ENCODE results near the gene ATOSB. TPM values are rescaled to one million over a fixed set of nuclear protein-coding genes. Genes with fewer than 3 reads are reported as not detected.

Gene ATOSB
- total and polyA plus RNA-seq, 2 of the 8 experiments (the other 6 are each of a cell fraction or from before 2014, with no cell fraction given), result 6.9 to 10.4 TPM

DNA sequence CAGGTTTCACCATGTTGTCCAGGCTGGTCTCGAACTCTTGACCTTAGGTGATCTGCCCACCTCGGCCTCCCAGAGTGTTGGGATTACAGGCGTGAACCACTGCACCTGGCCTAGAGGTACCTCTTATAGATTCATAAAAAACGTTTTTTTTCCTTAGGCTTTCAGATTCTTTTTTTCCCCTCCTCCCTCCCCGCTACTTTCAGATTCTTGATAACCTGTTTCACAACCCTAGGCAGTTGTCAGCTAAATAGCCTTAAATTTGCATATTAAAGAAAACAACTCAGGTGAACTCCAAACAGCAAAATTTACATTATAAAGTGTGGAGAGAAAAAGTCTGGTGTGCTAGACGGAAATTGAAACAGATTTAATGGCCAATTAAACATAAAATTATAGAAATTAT is 42.2 kb upstream of the ATOSB start (continued):
- TF ChIP-seq CHD7 (IDR thresholded peaks at IDR 0.05; ENCODE audit: insufficient replicate concordance, low read length) (peak; percentile 71), ASH2L (IDR thresholded peaks at IDR 0.05; ENCODE audit: low read length) (peak; percentile 54), CEBPB (IDR thresholded peaks at IDR 0.05; ENCODE audit: low read depth, low read length) (peak; percentile 87), POU5F1 (IDR thresholded peaks at IDR 0.05; ENCODE audit: low read depth, low read length) (peak; percentile 60; the same call in 1 of the 2 replicates), HDAC2 (IDR thresholded peaks at IDR 0.05; ENCODE audit: borderline replicate concordance in 1 of 2, low read depth in 2 of 2, low read length in 2 of 2) (peak in 1 of 2 experiments; percentile 59; a peak in 1 of 4 replicates), SP1 (IDR thresholded peaks at IDR 0.05; ENCODE audit: low read depth, low read length) (peak; percentile 80), NANOG (IDR thresholded peaks at IDR 0.05; ENCODE audit: insufficient read depth, low read depth, low read length, poor library complexity, severe bottlenecking) (peak; percentile 59), KDM1A (IDR thresholded peaks at IDR 0.05; ENCODE audit: borderline replicate concordance, low read length) (0 out of 2 replicates have a peak, but pooled peaks have one; percentile 35)

Measured in H1 (cell line).